ENCODE results near the gene KHDRBS2.

GRCh38 chr6:62042429-62042828 lies 243.6 kb downstream of the KHDRBS2 start:
- TF ChIP-seq, protein P1, sequence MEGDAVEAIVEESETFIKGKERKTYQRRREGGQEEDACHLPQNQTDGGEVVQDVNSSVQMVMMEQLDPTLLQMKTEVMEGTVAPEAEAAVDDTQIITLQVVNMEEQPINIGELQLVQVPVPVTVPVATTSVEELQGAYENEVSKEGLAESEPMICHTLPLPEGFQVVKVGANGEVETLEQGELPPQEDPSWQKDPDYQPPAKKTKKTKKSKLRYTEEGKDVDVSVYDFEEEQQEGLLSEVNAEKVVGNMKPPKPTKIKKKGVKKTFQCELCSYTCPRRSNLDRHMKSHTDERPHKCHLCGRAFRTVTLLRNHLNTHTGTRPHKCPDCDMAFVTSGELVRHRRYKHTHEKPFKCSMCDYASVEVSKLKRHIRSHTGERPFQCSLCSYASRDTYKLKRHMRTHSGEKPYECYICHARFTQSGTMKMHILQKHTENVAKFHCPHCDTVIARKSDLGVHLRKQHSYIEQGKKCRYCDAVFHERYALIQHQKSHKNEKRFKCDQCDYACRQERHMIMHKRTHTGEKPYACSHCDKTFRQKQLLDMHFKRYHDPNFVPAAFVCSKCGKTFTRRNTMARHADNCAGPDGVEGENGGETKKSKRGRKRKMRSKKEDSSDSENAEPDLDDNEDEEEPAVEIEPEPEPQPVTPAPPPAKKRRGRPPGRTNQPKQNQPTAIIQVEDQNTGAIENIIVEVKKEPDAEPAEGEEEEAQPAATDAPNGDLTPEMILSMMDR (conservative IDR thresholded peaks at IDR 0.05) = no peak
- TF ChIP-seq EZH2 (IDR thresholded peaks at IDR 0.05; ENCODE audit: low read depth) = no peak

Data from PC-9 (cell line).